Left forelimb (tissue), 1 donor: ENCODE measurements around the gene MTFMT.
"Not testable (repeated sequence)": the region's sequence is repeated elsewhere in the genome, so short reads cannot be mapped to it uniquely, and the experiment has no call there.

Experiments
- DNase-seq: peaks from one replicate; pipeline ENCODE4 v3.0.0-alpha.2; 2018; ENCODE audit warnings: low spot score

Gene MTFMT

DNA sequence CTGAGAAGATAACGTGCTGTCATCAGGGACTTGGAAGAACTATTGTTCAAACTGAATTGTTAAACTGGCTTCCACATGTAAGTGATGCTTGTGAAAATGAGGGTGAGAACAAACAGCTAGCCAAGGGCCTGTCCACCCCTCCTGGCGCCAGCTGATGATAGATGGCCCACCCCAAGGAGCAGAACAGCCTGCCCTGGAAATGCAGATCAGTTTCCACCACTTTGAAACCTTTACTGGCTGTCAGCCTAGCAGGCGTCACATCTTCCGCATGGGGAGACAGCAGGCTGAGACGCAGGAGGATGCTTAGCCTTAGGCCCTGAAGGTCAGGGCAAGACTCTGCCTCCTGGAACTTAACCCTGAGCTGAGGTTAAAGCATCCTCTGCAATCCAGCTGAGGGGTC is 9.4 kb upstream of the MTFMT start:
- no peak for DNase-seq

DNA sequence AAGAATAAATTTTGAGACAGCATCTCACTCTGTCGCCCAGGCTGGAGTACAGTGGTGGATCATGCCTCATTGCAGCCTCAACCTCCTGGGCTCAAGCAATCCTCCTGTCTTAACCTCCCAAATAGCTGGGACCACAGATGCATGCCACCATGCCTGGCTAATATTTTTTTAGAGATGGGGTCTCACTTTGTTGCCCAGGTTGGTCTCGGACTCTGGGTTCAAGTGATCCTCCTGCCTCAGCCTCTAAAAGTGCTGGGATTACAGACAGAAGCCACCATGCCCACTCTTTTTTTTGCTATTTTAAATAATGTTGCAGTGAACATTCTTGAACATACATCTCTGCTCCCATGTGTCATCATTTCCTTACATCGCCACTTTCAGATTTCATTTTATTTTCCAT is 9.0 kb upstream of the MTFMT start:
- no peak for DNase-seq

DNA sequence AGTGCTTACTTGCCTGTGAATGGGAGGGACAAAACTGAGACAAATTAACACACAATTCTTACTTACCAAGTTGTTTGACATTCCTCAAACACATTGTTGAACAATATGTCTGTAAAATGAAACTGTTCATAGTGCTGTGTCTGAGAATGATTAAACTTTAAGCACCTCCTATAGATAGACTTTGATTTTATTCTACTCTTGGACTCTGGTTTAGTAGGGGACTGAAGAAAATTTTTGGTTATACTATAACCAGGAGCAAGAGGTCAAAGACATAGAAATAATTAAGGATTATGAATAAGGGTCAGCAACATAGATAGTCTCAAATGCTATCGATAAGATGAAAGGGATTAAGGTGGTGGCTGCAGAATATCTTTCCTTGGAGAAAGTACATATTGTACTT is 7.9 kb upstream of the MTFMT start:
- DNase-seq = no peak

DNA sequence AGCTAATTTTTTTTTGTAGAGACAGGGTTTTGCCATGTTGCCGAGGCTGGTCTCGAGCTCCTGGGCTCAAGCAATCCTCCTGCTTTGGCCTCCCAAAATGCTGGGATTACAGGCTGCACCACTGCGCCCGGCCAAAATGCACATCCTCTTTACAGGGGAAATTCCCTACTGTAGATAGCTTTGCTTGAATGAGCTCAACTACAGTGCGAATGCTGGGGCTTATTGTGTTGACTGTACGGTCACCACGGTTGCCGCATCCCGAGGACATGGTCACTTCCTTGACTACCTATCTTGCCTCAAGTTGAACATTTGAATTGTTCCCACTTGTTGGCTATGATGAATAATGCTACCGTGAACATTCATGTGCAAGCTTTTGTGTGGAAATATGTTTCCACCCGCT is 5.3 kb upstream of the MTFMT start:
- no peak for DNase-seq

DNA sequence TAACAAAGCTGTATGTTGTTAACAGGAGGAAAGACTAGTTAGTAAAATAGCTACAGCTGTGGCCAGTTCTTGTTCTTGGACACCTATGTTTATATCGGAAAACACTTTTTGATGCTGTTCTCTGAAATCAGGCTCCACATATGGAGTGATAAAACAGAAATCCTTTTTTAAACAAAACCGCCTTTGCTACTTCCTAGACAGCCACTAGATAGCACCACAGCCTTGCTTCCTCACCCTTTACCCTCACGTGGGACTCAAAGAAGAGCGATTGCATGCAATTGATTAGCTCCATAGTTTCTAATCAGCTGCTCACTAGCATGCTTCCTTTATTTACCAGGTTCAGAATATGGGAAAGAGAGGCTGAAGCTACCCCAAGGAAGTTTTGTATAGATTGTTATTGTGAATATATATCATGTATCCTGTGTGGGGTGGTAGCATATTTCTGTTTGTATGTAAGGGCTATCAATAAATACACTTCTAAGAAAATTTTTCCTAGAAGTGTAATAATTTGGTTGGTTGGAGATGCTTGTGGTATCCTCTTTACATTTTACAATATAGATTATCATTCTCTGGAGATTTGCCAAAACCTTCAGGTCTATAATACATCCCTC is 4.3 kb upstream of the MTFMT start:
- no peak for DNase-seq

DNA sequence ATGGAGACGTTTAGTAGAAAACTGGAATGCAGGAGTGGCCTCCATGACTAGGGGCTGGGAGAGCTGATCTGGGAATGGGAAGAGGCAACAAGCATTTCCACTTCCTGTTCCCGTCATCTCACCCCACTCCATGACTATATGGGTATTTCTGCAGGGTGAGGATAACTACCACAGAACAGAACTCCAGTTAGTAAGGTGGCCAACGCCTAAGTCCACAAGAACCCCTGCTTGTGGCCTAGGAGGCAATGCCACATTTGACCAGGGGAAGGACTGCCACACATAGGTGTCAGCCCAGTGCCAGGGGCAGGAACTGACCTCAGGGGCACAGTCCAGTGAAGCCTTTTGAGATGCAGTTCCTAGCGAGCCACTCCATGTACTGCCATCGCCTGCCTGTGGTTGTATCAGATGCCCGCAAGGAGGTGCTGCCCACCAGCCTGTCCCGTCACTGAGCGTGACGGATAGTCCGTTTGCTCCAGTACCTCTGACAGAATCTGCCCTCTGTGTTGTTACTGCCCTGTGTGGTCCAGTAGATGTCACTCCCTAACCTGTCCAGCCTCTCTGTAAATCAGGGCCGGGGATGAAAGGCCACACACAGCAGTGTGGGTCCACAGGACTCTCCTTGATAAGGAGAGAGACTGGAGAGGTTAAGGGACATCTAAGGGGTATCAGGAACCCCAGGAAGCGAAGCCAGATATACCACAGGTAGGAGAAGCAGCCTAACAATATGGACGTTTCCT is 3.5 kb upstream of the MTFMT start:
- DNase-seq = no peak

DNA sequence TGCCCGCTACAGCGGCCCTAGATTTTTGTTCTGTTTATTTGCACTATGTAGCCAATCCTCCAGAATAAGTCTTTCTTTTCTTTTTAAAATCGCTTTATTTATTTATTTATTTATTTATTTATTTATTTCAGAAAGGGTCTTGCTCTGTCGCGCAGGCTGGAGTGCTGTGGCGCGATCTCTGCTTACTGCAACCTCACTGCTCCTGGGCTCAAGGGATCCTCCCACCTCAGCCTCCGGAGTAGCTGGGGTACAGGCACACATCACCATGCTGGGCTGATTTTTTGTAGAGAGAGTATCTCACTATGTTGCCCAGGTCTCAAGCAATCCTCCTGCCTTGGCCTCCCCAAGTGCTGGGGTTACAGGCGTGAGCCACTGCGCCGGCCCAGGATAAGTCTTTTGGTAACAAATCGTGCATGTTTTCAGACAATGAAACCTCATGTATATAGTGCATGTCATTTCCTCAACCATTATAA is 333 bp upstream of the MTFMT start:
- no peak for DNase-seq

DNA sequence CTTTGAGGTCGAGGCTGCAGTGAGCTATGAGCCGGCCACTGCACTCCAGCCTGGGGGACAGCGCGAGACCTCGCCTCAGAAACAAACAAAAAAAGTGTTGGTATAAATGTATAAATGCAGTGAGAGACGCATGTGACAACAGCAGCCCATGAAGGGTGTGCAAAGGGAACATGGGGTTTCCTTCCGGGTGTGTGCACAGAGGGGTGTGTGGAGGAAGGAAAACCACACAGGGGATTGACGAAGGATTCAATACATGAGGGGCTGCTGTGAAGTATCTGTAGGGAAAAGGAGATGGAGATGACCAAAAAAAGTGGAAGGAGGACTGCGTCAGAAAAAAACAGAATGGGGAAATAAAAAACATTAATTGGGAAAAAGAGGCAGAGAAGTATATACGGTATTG is 1.1 kb downstream of the MTFMT start:
- no peak for DNase-seq

DNA sequence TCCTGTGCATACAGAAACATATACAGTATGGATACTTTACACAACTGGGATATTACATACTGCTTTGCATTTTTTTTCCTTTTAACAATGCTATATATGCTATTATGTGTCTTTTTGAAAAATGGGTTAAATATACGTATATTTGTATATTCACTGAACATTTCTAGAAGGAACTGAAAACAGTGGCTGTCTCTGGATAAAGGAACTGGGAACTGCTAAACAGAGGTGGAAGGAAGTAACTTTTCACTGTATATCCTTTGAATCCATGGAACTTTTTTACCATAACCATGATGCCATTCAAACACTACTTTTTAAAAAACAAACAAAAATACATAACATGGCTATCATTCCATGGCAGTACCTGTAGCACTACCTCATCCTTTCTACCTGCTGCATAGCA is 1.8 kb downstream of the MTFMT start:
- DNase-seq = no peak

DNA sequence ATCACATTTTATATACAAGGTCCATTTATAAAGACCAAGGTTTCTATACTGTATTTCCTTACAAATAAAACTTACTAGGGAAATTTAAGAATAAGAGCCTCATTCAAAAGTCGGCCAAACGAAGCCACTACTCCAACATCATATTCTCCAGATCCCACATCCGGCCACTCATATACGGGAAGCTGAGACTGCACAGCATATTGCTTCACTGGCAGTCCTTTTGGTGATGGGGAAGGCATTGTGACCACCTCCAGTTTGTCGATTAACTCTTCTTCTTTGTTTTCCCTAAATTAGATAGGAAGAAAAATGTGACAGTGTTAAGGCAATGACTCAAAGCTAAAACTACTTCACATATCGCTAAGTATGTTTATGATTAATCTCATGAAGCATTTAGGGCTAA is 2.7 kb downstream of the MTFMT start:
- no peak for DNase-seq

DNA sequence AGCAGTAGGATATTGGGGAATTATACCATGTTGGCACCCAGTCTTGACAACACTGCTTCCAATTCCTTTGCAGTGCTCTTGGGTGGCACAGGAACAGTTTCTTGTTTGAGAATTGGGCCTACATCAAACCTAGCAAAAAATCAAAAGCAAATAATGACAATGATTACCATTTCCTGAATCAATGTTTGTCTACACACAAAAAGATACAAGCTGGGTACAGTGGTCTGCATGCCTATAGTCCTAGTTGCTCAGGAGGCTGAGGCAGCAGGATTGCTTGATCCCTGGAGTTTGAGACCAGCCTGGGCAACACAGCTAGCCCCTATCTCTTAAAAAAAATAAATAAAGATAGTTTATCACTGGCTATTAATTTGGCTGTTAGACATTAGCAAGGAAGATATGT is 8.0 kb downstream of the MTFMT start:
- DNase-seq = no peak

DNA sequence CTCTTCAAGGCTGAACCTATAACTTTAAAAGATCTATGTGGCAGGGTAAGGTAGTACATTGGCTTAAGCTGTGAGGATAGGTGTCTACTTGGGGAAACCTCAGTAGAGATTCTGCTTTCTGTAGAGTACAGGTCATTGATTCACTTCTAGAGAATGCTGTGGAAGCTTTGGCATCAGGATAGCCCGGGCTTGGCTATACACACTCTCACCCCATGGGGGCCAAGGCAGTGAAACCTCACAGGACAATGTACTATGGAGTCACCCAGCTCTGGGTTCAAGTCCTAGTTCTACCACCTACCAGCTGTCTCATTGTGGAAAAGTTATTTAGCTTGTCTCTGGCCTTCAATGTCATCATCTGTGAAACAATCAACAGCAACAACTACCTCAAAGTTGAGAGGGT is 9.0 kb downstream of the MTFMT start:
- DNase-seq = no peak

DNA sequence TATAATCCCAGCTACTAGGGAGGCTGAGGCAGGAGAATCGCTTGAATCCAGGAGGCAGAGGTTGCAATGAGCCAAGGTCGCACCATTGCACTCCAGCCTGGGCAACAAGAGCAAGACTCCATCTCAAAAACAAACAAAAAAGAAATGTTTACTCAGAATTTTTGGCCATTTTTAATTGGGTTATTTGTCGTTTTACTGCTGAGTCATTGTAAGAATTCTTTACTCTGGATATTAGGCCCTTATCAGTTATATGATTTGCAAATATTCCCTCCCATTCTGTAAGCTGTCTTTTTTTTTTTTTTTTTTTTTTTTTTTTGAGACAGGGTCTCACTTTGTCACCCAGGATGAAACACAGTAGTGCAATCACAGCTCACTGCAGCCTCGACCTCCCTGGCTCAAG is 18.2 kb downstream of the MTFMT start:
- DNase-seq = not testable (repeated sequence)

DNA sequence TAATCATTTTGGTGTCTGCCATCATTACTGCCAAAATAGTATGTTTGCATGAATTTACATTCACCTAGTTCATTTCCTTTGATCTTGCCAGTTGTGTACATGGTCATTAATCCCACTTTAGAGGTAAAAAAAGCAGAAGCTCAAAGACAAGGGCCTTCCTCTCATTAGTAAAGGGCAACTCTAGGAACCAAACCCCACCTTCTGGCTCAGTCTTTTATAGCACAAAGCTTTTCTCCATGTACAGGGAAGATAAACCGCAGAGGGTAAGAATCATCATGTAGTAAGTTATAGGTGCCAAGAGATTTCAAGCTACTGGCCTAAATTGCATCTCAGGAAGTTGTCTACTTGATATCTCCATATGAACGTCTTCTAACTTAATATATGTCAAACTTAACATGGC is 20.5 kb downstream of the MTFMT start:
- DNase-seq = no peak

DNA sequence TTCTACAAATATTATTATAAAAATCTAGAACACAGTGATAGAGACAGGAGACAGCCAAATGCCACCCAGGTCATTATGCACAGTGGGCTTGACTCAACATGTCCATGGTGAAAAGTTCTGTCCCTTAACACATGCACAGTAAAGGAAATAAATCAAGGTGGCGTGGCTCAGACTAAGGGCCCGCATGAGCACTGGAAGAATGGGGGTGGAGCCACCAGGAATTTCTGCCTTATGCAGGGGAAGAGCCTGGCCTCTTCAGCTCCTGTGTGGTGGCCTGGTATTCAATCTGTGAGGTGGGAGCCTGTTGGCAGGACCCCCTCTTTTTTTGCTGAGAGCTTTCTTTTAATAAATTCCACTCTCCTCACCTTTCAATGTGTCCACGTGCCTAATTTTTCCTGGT is 22.6 kb downstream of the MTFMT start:
- DNase-seq = no peak

DNA sequence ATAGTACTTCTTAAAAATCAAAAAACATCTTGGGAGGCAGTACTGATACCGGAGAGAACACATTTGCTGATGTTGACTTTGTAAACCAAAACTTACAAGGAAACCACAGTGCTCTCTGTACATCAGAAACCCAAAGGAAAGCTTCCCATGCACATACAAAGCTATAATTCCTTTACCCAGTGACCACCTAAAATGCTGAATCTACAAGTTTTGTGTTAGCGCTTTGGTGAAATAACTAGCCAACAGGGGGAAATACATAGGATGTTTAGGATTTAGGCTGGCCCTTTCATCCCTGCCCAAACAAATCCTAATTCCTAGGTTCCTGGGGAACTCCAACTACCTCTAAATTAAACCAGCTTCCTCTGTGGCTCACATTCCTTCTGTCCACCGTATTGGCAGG is 24.4 kb downstream of the MTFMT start:
- no peak for DNase-seq

DNA sequence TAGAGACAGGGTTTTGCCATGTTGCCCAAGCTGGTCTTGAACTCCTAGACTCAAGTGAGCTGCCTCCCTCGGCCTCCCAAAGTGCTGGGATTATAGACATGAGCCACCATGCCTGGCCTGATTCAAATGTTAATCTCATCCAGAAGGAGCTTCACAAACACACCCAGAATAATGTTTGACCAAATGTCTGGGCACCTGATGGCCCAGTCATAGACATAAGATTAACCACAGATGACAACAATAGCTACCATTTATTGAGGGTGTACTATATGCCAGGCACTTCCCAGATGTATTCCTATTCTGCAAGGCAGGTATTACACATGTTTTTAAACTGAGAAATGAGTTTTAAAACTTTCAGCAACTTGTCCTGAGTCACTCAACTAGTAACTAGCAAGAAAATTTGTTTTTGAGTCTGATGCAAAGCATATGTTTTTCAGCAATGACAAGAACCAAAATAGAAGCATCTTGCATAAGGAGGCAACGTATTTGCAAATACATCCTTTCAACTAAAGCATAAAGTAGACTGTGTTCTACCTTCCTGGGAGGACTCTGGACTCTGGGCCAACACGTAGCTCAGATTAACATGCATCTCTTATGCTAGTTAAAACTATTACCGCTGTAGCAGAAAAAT is 31.6 kb downstream of the MTFMT start:
- no peak for DNase-seq

DNA sequence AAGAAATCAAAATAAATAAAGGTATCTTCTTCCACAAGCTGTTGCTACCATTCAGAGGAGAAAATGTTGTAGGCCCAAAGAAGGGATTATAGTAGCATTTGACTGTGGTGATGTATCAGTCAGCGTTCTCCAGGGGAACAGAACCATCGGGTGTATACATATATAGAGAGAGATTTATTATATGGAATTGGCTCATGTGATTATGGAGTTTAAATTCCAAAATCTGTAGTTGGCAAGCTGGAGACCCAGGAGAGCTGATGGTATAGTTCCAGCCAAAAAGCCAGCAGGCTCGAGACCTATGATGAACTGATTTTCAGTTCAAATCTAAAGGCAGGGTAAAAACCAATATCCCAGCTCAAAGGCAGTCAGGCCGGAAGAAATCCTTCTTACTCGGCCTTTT is 32.4 kb downstream of the MTFMT start:
- no peak for DNase-seq

DNA sequence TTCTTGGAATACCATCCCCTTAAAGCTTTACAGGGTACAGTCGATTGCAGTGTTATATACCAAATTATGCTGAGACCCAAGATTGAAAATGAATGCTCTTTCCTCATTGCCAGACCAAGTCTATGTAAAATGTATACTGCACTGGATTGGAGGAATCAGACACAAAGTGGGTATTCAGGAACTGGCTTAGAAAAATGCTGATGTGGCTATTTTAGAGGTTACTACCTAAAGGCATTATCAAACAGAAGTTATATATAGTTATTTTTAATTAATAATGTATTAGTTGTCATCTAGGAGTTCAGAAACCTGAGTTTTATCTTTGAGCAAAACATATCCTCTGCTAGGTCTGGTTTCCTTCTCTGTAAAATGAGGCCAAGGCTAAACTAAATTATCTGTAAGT is 36.1 kb downstream of the MTFMT start:
- DNase-seq = no peak

DNA sequence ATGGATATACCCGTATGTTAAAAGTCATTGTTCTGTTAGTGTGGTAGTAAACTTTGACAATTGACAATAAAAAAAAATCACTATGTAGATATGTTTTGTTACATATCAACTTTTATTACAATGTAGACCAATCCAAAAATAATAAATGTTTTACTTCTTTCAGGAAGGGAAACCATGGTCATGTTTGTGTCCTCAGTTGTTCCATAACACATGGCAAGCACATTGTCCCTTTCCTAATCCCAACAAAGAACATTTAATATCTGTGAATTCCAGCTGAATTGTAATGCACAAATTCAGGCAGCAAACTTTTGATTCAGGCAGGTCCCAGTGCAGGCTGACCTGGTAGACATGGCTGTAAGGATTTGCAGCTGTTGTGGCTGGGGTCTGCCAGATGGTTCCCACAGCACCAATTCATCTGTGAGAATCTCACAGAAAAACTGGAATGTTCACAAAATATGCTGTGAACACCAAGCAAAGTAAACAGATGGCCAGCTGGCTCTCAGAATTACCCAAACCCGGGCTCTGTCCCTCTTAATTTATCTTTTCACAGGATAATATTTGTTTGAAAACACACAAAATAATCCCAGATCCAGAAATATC is 37.8 kb downstream of the MTFMT start:
- DNase-seq = peak; percentile 77

DNA sequence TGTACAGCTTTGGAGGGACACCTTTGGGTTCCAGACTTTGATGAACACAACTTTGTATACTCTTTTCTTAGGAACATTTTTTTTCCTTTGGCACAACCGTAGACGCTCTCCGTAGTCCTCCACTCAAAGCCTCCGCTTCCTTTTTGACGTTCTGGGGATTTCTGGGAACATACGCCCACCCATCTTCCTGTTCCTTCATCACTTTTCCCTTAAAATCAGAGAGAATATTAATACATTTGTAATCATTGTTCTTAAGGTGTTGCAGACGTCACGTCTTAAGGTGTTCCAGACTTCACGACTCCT is 39.3 kb downstream of the MTFMT start:
- no peak for DNase-seq

DNA sequence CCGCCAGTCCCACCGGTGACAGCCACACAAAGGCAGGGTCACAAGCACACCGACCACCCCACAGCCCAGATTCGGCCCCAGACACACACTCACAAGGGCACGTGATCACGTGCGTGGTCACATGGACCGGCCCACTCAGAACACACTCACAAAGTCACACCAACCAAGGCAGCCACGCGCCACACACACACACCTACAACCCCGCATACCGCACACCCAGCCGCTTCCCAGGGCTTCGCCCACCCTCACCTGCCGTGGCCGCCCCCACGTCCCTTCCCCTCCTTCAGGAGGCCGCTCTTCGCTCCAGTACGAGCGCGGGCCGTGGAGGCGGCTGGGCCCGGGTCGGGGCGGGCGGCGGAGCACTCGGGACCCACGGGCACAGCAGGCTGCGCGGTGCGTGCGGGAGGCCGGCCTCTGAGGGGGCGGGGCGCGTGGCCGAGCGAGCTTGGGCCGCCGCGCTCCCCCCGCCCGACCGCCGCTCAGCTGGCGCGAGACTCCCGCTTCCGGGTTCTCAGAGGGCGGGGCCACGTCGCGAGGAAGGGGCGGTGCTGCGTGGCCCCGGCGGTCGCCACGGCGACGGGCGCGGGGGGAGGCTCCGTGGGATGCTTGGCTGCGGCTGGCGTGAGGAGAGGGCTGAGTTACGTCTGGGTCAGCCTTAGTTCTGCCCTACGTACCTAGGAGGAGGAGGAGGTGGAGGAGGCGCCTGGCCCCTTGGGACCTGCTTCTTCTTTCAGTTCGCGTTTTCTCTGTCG is 39.8 kb downstream of the MTFMT start, which contains the start of gene SPG21:
SPG21 (minus strand) TSS at position 499 of the 752 bp plus-strand sequence. CDS start 6,345 bp downstream, outside the sequence.
- DNase-seq = peak; percentile 97
